ENCODE data around the gene BLVRA. TPM values are rescaled to one million over a fixed set of nuclear protein-coding genes. Genes with fewer than 3 reads are reported as not detected.

Gene BLVRA
- total RNA-seq, 1 donor from 2014 or later = 65.6 TPM

DNA sequence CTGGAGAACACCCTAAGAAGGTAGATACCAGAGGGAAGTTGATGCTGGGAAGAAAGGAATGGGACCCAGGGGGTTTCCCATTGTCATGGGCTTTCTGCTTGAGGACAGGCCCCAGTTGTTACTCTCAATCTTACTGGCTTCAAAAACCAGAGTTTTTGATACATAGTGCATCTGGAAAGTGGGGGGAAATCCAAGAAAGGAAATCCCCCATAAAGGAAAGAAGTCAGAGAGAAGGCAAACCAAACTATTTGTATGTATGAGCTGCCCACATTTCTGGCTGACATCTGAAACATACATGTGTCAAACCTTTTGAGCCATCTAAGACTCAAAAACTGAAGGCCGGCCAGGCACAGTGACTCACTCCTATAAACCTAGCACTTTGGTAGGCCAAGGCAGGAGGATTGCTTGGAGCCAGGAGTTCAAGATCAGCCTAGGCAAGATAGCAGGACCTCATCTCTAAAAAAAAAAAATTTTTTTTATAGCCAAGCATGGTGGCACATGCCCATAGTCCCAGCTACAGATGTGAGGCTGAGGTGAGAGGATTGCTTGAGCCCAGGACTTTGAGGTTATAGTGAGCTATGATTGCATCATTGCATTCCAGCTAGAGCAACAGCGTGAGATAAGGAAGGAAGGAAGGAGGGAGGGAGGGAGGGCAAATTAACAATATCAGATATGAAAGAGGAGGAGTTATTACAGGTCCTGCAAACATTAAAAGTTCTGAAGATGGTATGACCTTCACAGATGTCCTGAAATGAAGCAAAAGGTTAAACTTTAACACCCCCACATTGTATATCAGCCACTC lies 22.5 kb upstream of the BLVRA start:
- intact Hi-C loops (cut with DNase I) = no loop called here
- no peaks in the 10 kb centered on the region for H3K36me3 ChIP-seq
- no peak overlapping the region for H3K4me3 ChIP-seq
- H3K9me3 ChIP-seq = no peaks in the 10 kb centered on the region
- no peak for DNase-seq (ENCODE audit: extremely low spot score in 2 of 2)
- H3K27me3 ChIP-seq = no peaks in the 10 kb centered on the region
- TF ChIP-seq, protein P1, sequence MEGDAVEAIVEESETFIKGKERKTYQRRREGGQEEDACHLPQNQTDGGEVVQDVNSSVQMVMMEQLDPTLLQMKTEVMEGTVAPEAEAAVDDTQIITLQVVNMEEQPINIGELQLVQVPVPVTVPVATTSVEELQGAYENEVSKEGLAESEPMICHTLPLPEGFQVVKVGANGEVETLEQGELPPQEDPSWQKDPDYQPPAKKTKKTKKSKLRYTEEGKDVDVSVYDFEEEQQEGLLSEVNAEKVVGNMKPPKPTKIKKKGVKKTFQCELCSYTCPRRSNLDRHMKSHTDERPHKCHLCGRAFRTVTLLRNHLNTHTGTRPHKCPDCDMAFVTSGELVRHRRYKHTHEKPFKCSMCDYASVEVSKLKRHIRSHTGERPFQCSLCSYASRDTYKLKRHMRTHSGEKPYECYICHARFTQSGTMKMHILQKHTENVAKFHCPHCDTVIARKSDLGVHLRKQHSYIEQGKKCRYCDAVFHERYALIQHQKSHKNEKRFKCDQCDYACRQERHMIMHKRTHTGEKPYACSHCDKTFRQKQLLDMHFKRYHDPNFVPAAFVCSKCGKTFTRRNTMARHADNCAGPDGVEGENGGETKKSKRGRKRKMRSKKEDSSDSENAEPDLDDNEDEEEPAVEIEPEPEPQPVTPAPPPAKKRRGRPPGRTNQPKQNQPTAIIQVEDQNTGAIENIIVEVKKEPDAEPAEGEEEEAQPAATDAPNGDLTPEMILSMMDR (IDR thresholded peaks at IDR 0.05) = no peak
- TF ChIP-seq POLR2AphosphoS5 (IDR thresholded peaks at IDR 0.05; ENCODE audit: insufficient read depth in 1 of 2, low read depth in 1 of 2) (no peak), POLR2A (IDR thresholded peaks at IDR 0.05) (no peak)
- no peaks in the 10 kb centered on the region for H3K4me1 ChIP-seq
- no peak overlapping the region for H3K27ac ChIP-seq

DNA sequence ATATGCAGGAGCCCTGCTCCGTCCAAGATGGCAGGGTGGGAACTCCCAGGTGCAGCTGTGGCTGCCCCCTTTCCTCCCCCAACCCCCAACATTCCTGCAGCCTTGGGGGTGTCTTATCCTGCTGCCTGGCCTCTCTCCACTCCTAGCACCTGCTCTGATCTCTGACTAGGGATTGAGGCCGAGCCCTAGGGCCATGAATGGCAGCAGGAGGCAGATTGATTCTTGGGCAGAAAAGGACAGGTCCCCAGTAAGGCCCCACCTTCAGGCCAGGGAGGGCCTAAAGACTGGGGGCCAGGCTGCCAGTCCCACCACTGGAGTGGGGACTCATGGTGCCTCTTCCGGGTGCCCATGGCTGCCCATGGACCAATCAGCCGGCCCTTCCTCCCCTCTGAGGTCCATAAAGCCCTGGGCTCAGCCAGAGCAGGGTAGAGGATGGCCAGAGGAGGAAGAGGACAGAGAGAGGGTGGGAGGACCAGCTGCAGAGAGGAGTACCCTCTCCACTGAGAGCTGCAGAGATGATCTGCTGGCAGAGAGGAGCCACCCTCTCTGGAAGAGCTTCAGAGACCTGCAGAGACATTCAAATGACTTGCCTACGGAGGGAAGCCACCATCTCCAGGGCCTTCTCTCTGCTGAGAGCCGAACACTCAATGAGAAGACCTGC lies 20.9 kb upstream of the BLVRA start:
- TF ChIP-seq POLR2AphosphoS5 (IDR thresholded peaks at IDR 0.05; ENCODE audit: insufficient read depth in 1 of 2, low read depth in 1 of 2) (no peak), POLR2A (IDR thresholded peaks at IDR 0.05) (no peak)
- TF ChIP-seq, protein P1 (IDR thresholded peaks at IDR 0.05) = no peak
- Histone ChIP-seq H3K27ac (no peak overlapping the region), H3K9me3 (no peaks in the 10 kb centered on the region), H3K4me1 (no peaks in the 10 kb centered on the region), H3K4me3 (no peak overlapping the region), H3K27me3 (no peaks in the 10 kb centered on the region), H3K36me3 (no peaks in the 10 kb centered on the region)
- DNase-seq (ENCODE audit: extremely low spot score in 2 of 2) = no peak
- intact Hi-C loops (cut with DNase I) = no loop called here

DNA sequence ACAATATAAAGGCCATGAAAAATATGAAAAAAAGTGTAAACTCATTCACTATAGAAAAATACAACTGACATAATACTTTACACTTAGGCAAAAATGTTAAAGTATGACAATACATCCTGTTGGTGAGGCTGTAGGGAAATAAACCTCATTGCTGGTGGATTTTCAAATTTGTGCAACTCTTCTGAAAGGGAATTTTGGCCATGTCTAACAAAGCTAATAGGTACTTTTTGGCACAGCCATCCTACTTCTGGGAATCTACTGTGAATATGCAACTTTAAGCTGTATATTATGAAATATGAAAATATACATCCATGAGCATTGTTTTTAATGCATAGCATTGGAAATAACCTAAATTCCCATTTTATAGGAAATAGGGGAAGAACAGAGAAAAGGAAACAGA lies 15.8 kb upstream of the BLVRA start:
- no peaks in the 10 kb centered on the region for H3K36me3 ChIP-seq
- no peaks in the 10 kb centered on the region for H3K27me3 ChIP-seq
- H3K4me3 ChIP-seq = no peak overlapping the region
- TF ChIP-seq POLR2AphosphoS5 (IDR thresholded peaks at IDR 0.05; ENCODE audit: insufficient read depth in 1 of 2, low read depth in 1 of 2) (no peak), POLR2A (IDR thresholded peaks at IDR 0.05) (no peak)
- TF ChIP-seq, protein P1 (IDR thresholded peaks at IDR 0.05) = no peak
- no peaks in the 10 kb centered on the region for H3K4me1 ChIP-seq
- no peaks in the 10 kb centered on the region for H3K9me3 ChIP-seq
- intact Hi-C loops (cut with DNase I) = no loop called here
- DNase-seq (ENCODE audit: extremely low spot score in 2 of 2) = no peak
- no peak overlapping the region for H3K27ac ChIP-seq

DNA sequence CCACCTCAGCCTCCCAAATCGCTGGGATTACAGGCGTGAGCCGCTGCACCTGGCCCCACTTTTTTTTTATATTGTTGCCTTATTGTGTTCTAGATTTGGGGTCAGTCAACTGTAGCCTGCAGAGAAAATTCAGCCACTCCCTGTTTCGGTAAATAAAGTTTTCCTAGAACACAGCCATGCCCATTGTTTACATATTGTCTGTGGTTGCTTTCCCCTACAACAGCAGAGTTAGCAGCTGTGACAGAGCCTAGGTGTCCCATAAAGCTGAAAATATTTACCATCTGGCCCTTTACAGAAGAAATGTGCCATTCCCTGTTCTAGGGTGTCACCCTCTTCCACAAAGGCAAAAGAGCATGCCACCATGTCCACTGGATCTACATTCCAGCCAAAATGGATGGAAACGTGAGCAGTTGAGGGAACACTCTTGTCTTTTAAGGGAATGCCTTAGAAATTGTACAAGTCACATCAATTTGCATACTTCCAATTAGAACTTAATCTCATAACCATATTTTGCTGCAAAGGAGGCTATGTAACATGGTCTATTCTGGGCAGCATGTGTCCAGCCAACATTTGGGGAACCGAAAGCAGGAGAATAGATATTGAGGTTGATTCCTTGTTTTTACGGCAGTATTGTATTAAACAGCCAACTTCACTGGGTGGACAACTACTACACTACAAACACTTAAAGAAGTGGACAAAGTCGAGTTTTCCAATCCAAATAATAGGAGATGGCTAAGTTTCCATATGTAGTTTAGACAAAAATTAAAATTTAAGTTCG lies 11.0 kb upstream of the BLVRA start:
- Histone ChIP-seq H3K4me1 (no peaks in the 10 kb centered on the region), H3K36me3 (no peaks in the 10 kb centered on the region), H3K27me3 (no peaks in the 10 kb centered on the region), H3K27ac (no peak overlapping the region), H3K9me3 (no peaks in the 10 kb centered on the region), H3K4me3 (no peak overlapping the region)
- no peak for TF ChIP-seq POLR2AphosphoS5 (IDR thresholded peaks at IDR 0.05; ENCODE audit: insufficient read depth in 1 of 2, low read depth in 1 of 2)
- intact Hi-C loops (cut with DNase I) = no loop called here
- peak in 1 of 2 donors; percentile 25 for DNase-seq (ENCODE audit: extremely low spot score in 2 of 2)

DNA sequence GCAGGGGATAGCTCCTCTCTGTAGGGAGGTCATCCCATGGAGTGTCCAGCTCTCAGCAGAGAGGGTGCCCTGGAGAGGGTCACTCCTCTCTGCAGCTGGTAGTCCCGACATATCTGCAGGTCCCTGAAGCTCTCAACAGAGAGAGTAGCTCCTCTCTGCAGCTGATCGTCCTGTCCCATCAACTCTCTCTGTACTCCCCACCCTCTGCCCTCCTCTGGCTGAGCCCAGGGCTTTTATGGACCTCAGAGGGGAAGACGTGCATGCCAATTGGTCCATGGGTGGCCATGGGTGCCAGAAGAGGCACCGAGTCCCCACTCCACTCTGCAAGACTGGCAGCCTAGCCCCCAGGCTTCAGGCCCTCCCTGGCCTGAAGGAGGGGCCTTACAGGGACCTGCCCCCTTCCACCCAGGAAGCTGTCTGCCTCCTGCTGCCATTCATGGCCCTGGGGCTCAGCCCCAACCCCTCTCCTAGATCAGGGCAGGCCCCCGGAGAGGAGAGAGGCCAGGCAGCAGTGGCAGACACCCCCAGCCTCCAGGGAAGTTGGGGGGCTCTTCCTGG lies 9.0 kb upstream of the BLVRA start:
- TF ChIP-seq POLR2A (IDR thresholded peaks at IDR 0.05) (no peak), POLR2AphosphoS5 (IDR thresholded peaks at IDR 0.05; ENCODE audit: insufficient read depth in 1 of 2, low read depth in 1 of 2) (no peak)
- TF ChIP-seq, protein P1 (IDR thresholded peaks at IDR 0.05) = no peak
- Histone ChIP-seq H3K27ac (no peak overlapping the region), H3K4me1 (no peaks in the 10 kb centered on the region), H3K27me3 (no peaks in the 10 kb centered on the region), H3K9me3 (no peaks in the 10 kb centered on the region), H3K36me3 (no peaks in the 10 kb centered on the region), H3K4me3 (no peak overlapping the region)
- intact Hi-C loops (cut with DNase I) = no loop called here
- peak in 1 of 2 donors; percentile 71 for DNase-seq (ENCODE audit: extremely low spot score in 2 of 2)
